Smooth muscle cell (in vitro differentiated cells): ENCODE results near the gene PLAC9. TPM values are rescaled to one million over a fixed set of nuclear protein-coding genes. Genes with fewer than 3 reads are reported as not detected.

Experiments used
- DNase-seq: peaks from one replicate; lab custom pipeline; 2025; ENCODE audit not compliant: unreplicated experiment; lab: John Stamatoyannopoulos, UW
- H2AFZ ChIP-seq: fragments of 200-600 bp; sonication (generic); 2 replicates; pipeline ENCODE4 v1.6.0; 2016; ENCODE audit warnings: antibody characterized with exemption, low read depth, mild to moderate bottlenecking
- H3F3A ChIP-seq: fragments of 200-600 bp; sonication (generic); 2 replicates; pipeline ENCODE4 v1.6.0; 2017; ENCODE audit warnings: antibody characterized with exemption, low read depth
- H3K27ac ChIP-seq: fragments of 200-600 bp; sonication (generic); 2 replicates; pipeline ENCODE4 v1.5.1; 2016; ENCODE audit warnings: low read depth, mild to moderate bottlenecking
- H3K27me3 ChIP-seq: fragments of 200-600 bp; sonication (generic); 2 replicates; pipeline ENCODE4 v1.6.1; 2016; ENCODE audit warnings: low read depth, mild to moderate bottlenecking
- H3K36me3 ChIP-seq: fragments of 200-600 bp; sonication (generic); 2 replicates; pipeline ENCODE4 v1.5.1; 2016; ENCODE audit warnings: low read depth
- H3K4me1 ChIP-seq: fragments of 200-600 bp; sonication (generic); 2 replicates; pipeline ENCODE4 v1.5.1; 2016; ENCODE audit warnings: low read depth
- H3K4me2 ChIP-seq: fragments of 200-600 bp; sonication (generic); 2 replicates; pipeline ENCODE4 v1.6.0; 2016; ENCODE audit warnings: mild to moderate bottlenecking
- H3K4me3 ChIP-seq: fragments of 200-600 bp; sonication (generic); 2 replicates; pipeline ENCODE4 v1.5.1; 2016; ENCODE audit warnings: mild to moderate bottlenecking
- H3K79me2 ChIP-seq: fragments of 200-600 bp; sonication (generic); 2 replicates; pipeline ENCODE4 v1.6.0; 2016; ENCODE audit warnings: low read depth, mild to moderate bottlenecking
- H3K9ac ChIP-seq: fragments of 200-600 bp; sonication (generic); 2 replicates; pipeline ENCODE4 v1.6.0; 2016; ENCODE audit warnings: low read depth
- H3K9me3 ChIP-seq: fragments of 200-600 bp; sonication (generic); replicated peaks from 2 replicates; pipeline ENCODE4 v1.5.1; 2016; ENCODE audit warnings: low read depth
- H4K20me1 ChIP-seq: fragments of 200-600 bp; sonication (generic); 2 replicates; pipeline ENCODE4 v1.6.0; 2016; ENCODE audit warnings: low read depth
- WGBS: methylation state at CpG from one replicate; pipeline ENCODE4 v1.1.7; 2016; ENCODE audit warnings: low lambda C conversion rate; 5-methylcytosine and 5-hydroxymethylcytosine counted together
- polyA plus RNA-seq: library from polyadenylated mRNA; unstranded; fragments of >200 nt; fragmentation: Nextera tagmentation; extraction: Ambion mirVana; gene quantifications from 2 replicates; pipeline ENCODE4 v1.2.1, GENCODE V29; 2016
- total RNA-seq: library from RNA; depleted of rRNA; stranded (reverse); fragments of >200 nt; gene quantifications from 2 replicates; pipeline ENCODE4 v1.2.3, GENCODE V29; 2014
- TF ChIP-seq, protein P1 (sequence below): fragments of 200-600 bp; sonication (generic); IDR thresholded peaks from 2 replicates; pipeline ENCODE4 v1.5.1; 2017; ENCODE audit warnings: borderline replicate concordance, mild to moderate bottlenecking, antibody characterized with exemption; ENCODE audit not compliant: insufficient read depth, poor library complexity, severe bottlenecking

PLAC9 gene
- total and polyA plus RNA-seq, 2 experiments from 2014 or later, result 1.5 to 23.7 TPM

DNA sequence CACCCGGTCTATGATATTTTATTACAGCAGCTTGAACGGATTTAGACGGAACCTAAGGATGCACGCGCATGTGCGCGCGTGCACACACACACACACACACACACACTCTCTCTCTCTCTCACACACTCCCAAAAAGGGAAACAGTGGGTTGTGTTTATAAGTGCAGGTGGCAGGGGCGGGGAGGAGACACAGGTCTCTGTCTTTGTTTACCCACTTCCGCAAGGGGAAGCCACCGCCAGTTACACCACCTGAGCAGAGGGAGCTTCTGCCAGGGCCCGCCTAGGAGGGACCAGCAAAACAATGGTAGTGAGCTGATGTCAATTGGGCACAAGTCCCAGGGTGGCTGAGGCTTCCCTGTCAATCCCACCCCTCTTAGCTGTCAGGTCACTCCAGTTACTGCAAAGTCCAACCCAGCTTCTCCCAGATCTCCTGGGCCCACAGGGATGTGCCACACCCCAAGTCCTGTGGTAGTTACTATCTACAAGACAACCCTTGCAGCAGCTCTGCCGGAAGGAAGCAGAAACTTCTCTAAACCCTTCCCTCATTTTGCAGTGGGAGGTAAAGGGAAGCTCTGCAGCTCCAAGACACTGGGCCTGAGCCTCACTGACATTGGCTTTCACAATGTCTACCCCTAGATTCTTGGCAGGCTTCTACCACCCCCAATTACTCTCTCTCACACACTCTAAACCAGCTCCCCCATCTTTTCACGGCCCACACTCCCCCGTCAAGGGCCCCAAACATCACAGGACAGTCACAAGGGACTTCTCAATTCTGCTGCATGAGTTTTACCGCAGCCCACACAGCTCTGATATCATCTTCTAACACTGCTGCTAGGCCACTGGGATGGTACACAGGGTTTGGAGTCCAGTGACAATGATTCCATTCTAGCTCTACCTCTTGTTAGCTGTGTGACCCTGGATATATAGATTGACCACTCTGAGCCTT lies 55.2 kb downstream of the PLAC9 start:
- H3K36me3 ChIP-seq, result no peaks in the 10 kb centered on the region
- H4K20me1 ChIP-seq, result peaks cover 98% of the 10 kb centered on the region
- no peak for DNase-seq

DNA sequence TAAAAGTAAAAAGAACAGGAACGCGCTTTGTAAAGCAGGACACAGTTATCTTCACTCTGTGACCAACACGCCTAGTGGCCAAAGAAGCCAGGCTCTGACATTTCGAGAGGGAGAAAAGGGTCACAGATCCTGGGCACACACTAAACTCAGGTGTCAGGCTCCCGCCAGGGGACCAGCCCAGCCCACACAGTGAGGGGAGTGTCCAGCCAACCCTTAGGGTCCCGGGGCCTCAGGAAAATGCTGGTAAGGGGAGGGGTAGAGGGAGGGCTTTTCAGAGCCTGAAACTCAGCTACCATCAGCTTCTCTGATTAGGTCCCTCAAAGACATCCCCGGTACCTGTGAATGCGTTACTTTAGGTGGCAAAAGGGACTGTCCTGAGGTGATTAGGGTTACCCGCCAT lies 56.2 kb downstream of the PLAC9 start:
- no peak overlapping the region for H3K4me2 ChIP-seq
- peaks cover 91% of the 10 kb centered on the region for H4K20me1 ChIP-seq
- 100% methylated on average over 9 of the region's 9 CpGs for WGBS

More for the DNA sequence above, 55.2 kb downstream of the PLAC9 start:
- Histone ChIP-seq H3K79me2 (peaks cover 94% of the 10 kb centered on the region), H3K9ac (no peak overlapping the region), H3F3A (no peaks in the 10 kb centered on the region), H3K4me3 (no peak overlapping the region), H3K27me3 (no peaks in the 10 kb centered on the region), H2AFZ (no peak overlapping the region), H3K9me3 (no peaks in the 10 kb centered on the region), H3K27ac (no peak overlapping the region), H3K4me2 (no peak overlapping the region), H3K4me1 (no peaks in the 10 kb centered on the region)
- WGBS, result 86% methylated on average over 16 of the region's 16 CpGs
- TF ChIP-seq, protein P1, sequence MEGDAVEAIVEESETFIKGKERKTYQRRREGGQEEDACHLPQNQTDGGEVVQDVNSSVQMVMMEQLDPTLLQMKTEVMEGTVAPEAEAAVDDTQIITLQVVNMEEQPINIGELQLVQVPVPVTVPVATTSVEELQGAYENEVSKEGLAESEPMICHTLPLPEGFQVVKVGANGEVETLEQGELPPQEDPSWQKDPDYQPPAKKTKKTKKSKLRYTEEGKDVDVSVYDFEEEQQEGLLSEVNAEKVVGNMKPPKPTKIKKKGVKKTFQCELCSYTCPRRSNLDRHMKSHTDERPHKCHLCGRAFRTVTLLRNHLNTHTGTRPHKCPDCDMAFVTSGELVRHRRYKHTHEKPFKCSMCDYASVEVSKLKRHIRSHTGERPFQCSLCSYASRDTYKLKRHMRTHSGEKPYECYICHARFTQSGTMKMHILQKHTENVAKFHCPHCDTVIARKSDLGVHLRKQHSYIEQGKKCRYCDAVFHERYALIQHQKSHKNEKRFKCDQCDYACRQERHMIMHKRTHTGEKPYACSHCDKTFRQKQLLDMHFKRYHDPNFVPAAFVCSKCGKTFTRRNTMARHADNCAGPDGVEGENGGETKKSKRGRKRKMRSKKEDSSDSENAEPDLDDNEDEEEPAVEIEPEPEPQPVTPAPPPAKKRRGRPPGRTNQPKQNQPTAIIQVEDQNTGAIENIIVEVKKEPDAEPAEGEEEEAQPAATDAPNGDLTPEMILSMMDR, result no peak

DNA sequence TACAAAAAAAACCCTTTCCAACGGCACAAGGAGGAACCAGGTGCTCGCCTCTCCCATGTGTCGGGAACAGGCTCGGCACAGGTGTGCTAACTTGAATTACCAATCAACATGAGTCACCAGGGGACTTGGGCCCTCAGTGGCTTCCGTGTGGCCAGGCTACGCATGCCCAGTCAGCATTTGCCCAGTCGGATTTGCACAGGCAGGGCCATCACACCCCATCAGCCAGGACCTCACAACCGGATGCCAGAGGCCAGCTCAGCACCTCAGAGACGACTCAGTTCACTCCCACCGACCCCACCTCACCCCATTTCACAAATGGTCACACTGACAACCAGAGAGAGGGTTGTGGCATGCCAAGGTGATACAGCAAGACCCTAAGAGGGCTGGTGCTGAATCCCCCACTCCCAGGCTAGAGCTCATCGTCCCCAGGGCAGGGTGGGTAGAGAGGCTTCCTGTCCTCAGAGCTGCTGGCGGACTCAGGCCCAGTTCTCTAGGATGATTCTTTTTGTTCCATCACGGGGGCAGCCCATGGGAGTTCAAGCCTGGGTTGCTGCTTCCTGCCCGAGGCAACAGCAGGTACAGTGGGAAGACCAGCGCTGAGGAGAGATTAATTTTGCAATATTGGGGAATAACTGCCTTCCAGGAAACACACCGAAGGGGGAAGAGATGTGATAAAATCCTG lies 59.2 kb downstream of the PLAC9 start:
- Histone ChIP-seq H3F3A (no peaks in the 10 kb centered on the region), H3K4me2 (no peak overlapping the region), H3K4me1 (no peaks in the 10 kb centered on the region), H3K36me3 (no peaks in the 10 kb centered on the region), H3K9ac (no peak overlapping the region), H3K27ac (no peak overlapping the region), H3K4me3 (no peak overlapping the region), H4K20me1 (peaks cover 87% of the 10 kb centered on the region), H2AFZ (no peak overlapping the region), H3K9me3 (no peaks in the 10 kb centered on the region), H3K27me3 (no peaks in the 10 kb centered on the region), H3K79me2 (peaks cover 85% of the 10 kb centered on the region)
- WGBS, result 90% methylated on average over 16 of the region's 16 CpGs
- TF ChIP-seq, protein P1, result no peak
- no peak for DNase-seq

More for the DNA sequence above, 56.2 kb downstream of the PLAC9 start:
- Histone ChIP-seq H3K27ac (no peak overlapping the region), H3K36me3 (no peaks in the 10 kb centered on the region), H3K9ac (no peak overlapping the region), H3K4me3 (no peak overlapping the region), H2AFZ (no peak overlapping the region), H3K79me2 (peaks cover 94% of the 10 kb centered on the region), H3K9me3 (no peaks in the 10 kb centered on the region), H3K27me3 (no peaks in the 10 kb centered on the region), H3K4me1 (no peaks in the 10 kb centered on the region), H3F3A (no peaks in the 10 kb centered on the region)
- TF ChIP-seq, protein P1, result no peak
- no peak for DNase-seq
